ENCODE data around the gene CD180.

DNA sequence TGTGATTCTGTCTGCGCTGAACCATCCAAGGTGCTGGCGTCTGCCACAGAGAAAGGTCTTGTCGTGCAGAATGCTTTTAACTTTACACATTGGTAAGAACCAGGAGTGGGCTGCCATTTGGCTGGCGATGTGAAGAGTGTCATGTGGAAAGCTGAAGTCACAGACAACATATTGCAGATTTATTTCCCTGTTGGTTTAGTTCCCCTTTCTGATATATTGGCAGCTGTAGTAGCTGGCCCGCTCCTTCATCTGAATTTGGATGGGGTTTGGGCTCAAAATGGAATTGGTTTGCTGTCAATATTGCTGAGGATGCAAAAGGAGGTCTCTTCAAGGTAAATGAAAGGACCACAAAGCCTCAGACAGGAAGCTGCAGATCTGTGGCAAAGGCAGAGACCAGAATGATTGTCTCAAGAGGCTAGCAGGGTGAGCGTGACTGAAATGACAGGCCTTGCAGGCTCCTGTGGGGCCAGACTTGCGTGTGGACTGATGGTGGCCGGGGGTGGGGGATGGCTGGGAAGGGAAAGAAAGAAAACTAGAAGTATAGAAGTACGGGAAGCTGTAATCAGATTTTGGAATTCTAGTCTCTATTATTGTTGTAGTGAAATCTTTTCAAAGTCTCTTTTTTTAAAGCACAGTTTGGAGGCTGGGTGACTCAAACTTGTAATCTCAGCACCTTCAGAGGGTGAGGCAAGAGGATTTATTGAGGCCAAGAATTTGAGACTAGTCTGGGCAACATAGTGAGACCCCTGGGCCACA lies 25.1 kb upstream of the CD180 start:
- TF ChIP-seq POLR2A (IDR thresholded peaks at IDR 0.05): no peak
- TF ChIP-seq, protein P1, sequence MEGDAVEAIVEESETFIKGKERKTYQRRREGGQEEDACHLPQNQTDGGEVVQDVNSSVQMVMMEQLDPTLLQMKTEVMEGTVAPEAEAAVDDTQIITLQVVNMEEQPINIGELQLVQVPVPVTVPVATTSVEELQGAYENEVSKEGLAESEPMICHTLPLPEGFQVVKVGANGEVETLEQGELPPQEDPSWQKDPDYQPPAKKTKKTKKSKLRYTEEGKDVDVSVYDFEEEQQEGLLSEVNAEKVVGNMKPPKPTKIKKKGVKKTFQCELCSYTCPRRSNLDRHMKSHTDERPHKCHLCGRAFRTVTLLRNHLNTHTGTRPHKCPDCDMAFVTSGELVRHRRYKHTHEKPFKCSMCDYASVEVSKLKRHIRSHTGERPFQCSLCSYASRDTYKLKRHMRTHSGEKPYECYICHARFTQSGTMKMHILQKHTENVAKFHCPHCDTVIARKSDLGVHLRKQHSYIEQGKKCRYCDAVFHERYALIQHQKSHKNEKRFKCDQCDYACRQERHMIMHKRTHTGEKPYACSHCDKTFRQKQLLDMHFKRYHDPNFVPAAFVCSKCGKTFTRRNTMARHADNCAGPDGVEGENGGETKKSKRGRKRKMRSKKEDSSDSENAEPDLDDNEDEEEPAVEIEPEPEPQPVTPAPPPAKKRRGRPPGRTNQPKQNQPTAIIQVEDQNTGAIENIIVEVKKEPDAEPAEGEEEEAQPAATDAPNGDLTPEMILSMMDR (IDR thresholded peaks at IDR 0.05): no peak
